Gastrocnemius medialis (tissue), 4 donors: Measurements from ENCODE around the gene ADGRV1. TPM values are rescaled to one million over a fixed set of nuclear protein-coding genes. Genes with fewer than 3 reads are reported as not detected.

ENCODE experiments used
- ATAC-seq, 2 donors: fragments of 150-250 bp; one replicate each; pipeline ENCODE4 v1.9.1; 2016
- DNase-seq, 2 donors: peaks; one replicate each; pipeline ENCODE4 v3.0.0-alpha.2; 2019
- H3K27ac ChIP-seq, 4 donors: fragments of 200-600 bp; sonication (generic); 1 replicate in 1 of 4; 2 replicates in 3 of 4; pipeline ENCODE4 v1.5.1; 2016 to 2018; ENCODE audit warnings: mild to moderate bottlenecking in 2 of 4, moderate library complexity in 1 of 4
- H3K27me3 ChIP-seq, 3 donors: fragments of 200-600 bp; sonication (generic) in 2 of 3; 1 replicate in 1 of 3; 2 replicates in 2 of 3; pipeline versions ENCODE4 v1.5.1 to v1.6.0; 2016 to 2019; ENCODE audit warnings: mild to moderate bottlenecking in 1 of 3, moderate library complexity in 1 of 3
- H3K36me3 ChIP-seq, 2 donors: fragments of 200-600 bp; sonication (generic) in 1 of 2; one replicate each; pipeline ENCODE4 v1.5.1; 2017 to 2018
- H3K4me1 ChIP-seq, 2 donors: fragments of 200-600 bp; sonication (generic) in 1 of 2; one replicate each; pipeline ENCODE4 v1.5.1; 2016 to 2017; ENCODE audit warnings: mild to moderate bottlenecking in 2 of 2
- H3K4me3 ChIP-seq, 4 donors: fragments of 200-600 bp; sonication (generic) in 3 of 4; 1 replicate in 1 of 4; 2 replicates in 3 of 4; pipeline ENCODE4 v1.5.1; 2016 to 2019; ENCODE audit warnings: mild to moderate bottlenecking in 2 of 4
- H3K9me3 ChIP-seq, 3 donors: fragments of 200-600 bp; sonication (generic) in 2 of 3; 1 replicate in 1 of 3; 2 replicates in 2 of 3; pipeline ENCODE4 v1.5.1; 2016 to 2019
- POLR2A ChIP-seq, 2 donors: fragments of 450-650 bp; IDR thresholded peaks; one replicate each; pipeline ENCODE4 v1.6.1; 2017; ENCODE audit warnings: antibody characterized with exemption in 2 of 2, mild to moderate bottlenecking in 2 of 2, moderate library complexity in 2 of 2
- in situ Hi-C, 4 donors: fragments of 200-750 bp; cut with MboI; loops; one replicate each; pipeline versions ENCODE4 v1.15.0 to v1.8.0; 2017; ENCODE audit warnings: low sequenced_read_pairs in 4 of 4
- intact Hi-C: fragments of 100-400 bp; cut with DNase I; formaldehyde crosslinking; loops from one replicate; pipeline ENCODE4 v1.15.1; 2023; ENCODE audit warnings: low total_unique reads
- total RNA-seq, 4 donors: library from RNA; depleted of rRNA; stranded (reverse); fragments of >200 nt; gene quantifications; one replicate each; pipeline versions ENCODE4 v1.1.0 to v1.2.3, GENCODE V29; 2016
- TF ChIP-seq, protein P1 (sequence below), 5 experiments: fragments of 450-650 bp in 3 of 5; fragments of 200-600 bp in 2 of 5; sonication (generic) in 2 of 5; IDR thresholded peaks in 4 of 5; conservative IDR thresholded peaks in 1 of 5; 1 replicate in 4 of 5; 2 replicates in 1 of 5; pipeline ENCODE4 v1.5.1; 2016 to 2019; ENCODE audit warnings: antibody characterized with exemption in 5 of 5, mild to moderate bottlenecking in 3 of 5, moderate library complexity in 3 of 5

Gene ADGRV1
- total RNA-seq, 4 donors from 2014 or later, result 0.22 to 0.41 TPM; not detected in 2

DNA sequence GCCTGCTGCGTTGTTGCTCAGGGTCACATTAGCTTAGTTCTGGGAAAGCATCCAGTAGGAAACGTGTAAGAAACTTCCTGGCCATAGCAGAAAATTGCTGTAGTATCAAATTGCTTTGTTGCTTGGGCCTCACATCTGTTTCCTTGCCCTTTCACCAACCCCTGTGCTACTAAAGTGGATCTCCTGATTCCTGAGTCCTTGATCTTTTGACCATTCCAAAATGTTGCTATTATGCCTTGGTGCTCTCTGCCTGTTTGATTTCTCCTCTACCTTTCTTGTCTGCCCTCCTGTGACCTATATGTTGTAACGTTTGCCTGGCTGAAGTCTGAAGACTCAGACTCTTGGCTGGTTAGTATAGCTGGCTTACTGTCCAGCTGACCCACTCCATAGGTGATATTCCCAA is 350.5 kb downstream of the ADGRV1 start:
- TF ChIP-seq POLR2A (IDR thresholded peaks at IDR 0.05), result no peak
- TF ChIP-seq, protein P1, sequence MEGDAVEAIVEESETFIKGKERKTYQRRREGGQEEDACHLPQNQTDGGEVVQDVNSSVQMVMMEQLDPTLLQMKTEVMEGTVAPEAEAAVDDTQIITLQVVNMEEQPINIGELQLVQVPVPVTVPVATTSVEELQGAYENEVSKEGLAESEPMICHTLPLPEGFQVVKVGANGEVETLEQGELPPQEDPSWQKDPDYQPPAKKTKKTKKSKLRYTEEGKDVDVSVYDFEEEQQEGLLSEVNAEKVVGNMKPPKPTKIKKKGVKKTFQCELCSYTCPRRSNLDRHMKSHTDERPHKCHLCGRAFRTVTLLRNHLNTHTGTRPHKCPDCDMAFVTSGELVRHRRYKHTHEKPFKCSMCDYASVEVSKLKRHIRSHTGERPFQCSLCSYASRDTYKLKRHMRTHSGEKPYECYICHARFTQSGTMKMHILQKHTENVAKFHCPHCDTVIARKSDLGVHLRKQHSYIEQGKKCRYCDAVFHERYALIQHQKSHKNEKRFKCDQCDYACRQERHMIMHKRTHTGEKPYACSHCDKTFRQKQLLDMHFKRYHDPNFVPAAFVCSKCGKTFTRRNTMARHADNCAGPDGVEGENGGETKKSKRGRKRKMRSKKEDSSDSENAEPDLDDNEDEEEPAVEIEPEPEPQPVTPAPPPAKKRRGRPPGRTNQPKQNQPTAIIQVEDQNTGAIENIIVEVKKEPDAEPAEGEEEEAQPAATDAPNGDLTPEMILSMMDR (IDR thresholded peaks at IDR 0.05 in 4 of 5, conservative IDR thresholded peaks at IDR 0.05 in 1 of 5), result no peak
- intact Hi-C loops, result no loop called here
- ATAC-seq (peak; percentile 56 to 64), DNase-seq (no peak)
- Histone ChIP-seq H3K27me3 (no peaks in the 10 kb centered on the region), H3K4me1 (peaks cover 0 to 5% of the 10 kb centered on the region in 2 donors), H3K36me3 (no peaks in the 10 kb centered on the region), H3K9me3 (no peaks in the 10 kb centered on the region), H3K4me3 (no peak overlapping the region), H3K27ac (peak overlapping the region in 3 of 4 donors; percentile 44 to 63 (median 52))
- in situ Hi-C loops, result no loop called here

GRCh38 chr5:90909940-90910339 is 351.3 kb downstream of the ADGRV1 start:
- no peak overlapping the region for H3K4me3 ChIP-seq
- in situ Hi-C loops (no loop called here), intact Hi-C loops (no loop called here)
- ATAC-seq (no peak), DNase-seq (no peak)
- H3K4me1 ChIP-seq, result peaks cover 0 to 5% of the 10 kb centered on the region in 2 donors
- peak overlapping the region in 2 of 4 donors; percentile 44 to 52 for H3K27ac ChIP-seq
- no peaks in the 10 kb centered on the region for H3K36me3 ChIP-seq
- TF ChIP-seq POLR2A (IDR thresholded peaks at IDR 0.05), result no peak
- TF ChIP-seq, protein P1 (IDR thresholded peaks at IDR 0.05 in 4 of 5, conservative IDR thresholded peaks at IDR 0.05 in 1 of 5), result no peak
- H3K9me3 ChIP-seq, result no peaks in the 10 kb centered on the region
- H3K27me3 ChIP-seq, result no peaks in the 10 kb centered on the region

DNA sequence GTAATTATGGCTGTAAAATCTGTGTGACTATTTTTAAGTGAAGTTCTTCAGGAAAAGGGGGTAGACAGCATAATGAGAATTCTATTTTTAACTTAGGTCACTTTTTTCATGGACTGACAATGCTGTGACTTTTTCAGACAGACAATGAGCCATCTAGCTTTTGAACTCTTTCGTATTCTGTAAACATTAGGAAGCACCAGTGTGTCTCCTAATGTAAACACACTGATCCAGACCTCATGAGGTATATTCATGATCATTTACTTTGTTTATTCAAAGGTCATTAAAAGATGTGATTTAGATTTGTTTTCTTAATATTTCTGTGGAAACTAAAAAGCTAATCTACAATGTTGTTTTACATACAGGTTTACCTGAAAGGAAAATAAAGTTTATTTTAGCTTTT is 352.6 kb downstream of the ADGRV1 start:
- TF ChIP-seq, protein P1 (IDR thresholded peaks at IDR 0.05 in 4 of 5, conservative IDR thresholded peaks at IDR 0.05 in 1 of 5), result no peak
- no peak for TF ChIP-seq POLR2A (IDR thresholded peaks at IDR 0.05)
- in situ Hi-C loops, result no loop called here
- Histone ChIP-seq H3K4me3 (no peak overlapping the region), H3K9me3 (no peaks in the 10 kb centered on the region), H3K27me3 (no peaks in the 10 kb centered on the region), H3K4me1 (peaks cover 0 to 5% of the 10 kb centered on the region in 2 donors), H3K27ac (no peak overlapping the region), H3K36me3 (no peaks in the 10 kb centered on the region)
- no peak for ATAC-seq
- intact Hi-C loops, result no loop called here
- DNase-seq, result no peak

DNA sequence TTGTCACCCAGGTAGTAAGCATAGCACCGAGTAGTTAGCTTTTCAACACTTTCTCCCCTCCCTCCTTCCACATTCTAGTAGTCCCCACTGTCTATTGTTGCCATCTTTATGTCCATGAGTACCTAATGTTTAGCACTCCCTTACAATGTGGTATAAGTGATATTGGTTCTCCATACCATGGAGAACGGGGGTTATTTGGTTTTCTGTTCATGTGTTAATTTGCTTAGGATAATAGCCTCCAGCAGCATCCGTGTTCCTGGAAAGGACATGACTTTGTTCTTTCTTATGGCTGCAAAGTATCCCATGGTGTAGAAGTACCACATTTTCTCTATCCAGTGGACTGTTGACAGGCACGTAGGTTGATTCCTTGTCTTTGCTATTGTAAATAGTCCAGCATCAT is 353.9 kb downstream of the ADGRV1 start:
- no peaks in the 10 kb centered on the region for H3K9me3 ChIP-seq
- no peak overlapping the region for H3K27ac ChIP-seq
- DNase-seq (no peak), ATAC-seq (no peak)
- peaks cover 0 to 5% of the 10 kb centered on the region in 2 donors for H3K4me1 ChIP-seq
- intact Hi-C loops (no loop called here), in situ Hi-C loops (no loop called here)
- H3K36me3 ChIP-seq, result no peaks in the 10 kb centered on the region
- H3K4me3 ChIP-seq, result no peak overlapping the region
- TF ChIP-seq POLR2A (IDR thresholded peaks at IDR 0.05), result no peak
- TF ChIP-seq, protein P1 (IDR thresholded peaks at IDR 0.05 in 4 of 5, conservative IDR thresholded peaks at IDR 0.05 in 1 of 5), result no peak
- no peaks in the 10 kb centered on the region for H3K27me3 ChIP-seq

DNA sequence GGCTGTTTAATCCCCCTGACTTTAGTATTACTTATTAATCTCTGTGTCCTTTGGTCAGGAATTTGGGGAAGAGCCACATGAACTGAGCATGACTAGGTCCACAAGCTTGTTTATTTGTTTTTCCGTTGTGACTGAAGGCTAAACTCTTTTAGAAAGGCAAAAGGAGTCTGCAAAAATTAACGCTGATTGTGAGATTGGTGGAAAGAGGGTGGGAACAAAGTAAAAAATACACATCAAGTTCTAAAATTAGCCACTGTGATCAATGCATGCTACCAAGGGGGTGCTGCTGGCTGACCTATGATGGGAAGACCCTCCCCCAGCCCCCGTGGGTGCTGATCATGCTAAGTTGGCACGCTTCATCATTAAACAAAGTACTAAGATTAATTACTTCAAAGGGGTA is 356.8 kb downstream of the ADGRV1 start:
- in situ Hi-C loops, result no loop called here
- TF ChIP-seq, protein P1 (IDR thresholded peaks at IDR 0.05 in 4 of 5, conservative IDR thresholded peaks at IDR 0.05 in 1 of 5), result no peak
- TF ChIP-seq POLR2A (IDR thresholded peaks at IDR 0.05), result no peak
- Histone ChIP-seq H3K36me3 (no peaks in the 10 kb centered on the region), H3K9me3 (no peaks in the 10 kb centered on the region), H3K4me3 (no peak overlapping the region), H3K27ac (no peak overlapping the region), H3K4me1 (peaks cover 0 to 5% of the 10 kb centered on the region in 2 donors), H3K27me3 (no peaks in the 10 kb centered on the region)
- ATAC-seq, result no peak
- DNase-seq, result no peak
- intact Hi-C loops, result no loop called here
